Smooth muscle cell (in vitro differentiated cells): ENCODE results near the gene RHOH. TPM values are rescaled to one million over a fixed set of nuclear protein-coding genes. Genes with fewer than 3 reads are reported as not detected.

ENCODE experiments used
- DNase-seq: peaks from one replicate; lab custom pipeline; 2025; ENCODE audit not compliant: unreplicated experiment; lab: John Stamatoyannopoulos, UW
- H2AFZ ChIP-seq: fragments of 200-600 bp; sonication (generic); 2 replicates; pipeline ENCODE4 v1.6.0; 2016; ENCODE audit warnings: antibody characterized with exemption, low read depth, mild to moderate bottlenecking
- H3F3A ChIP-seq: fragments of 200-600 bp; sonication (generic); 2 replicates; pipeline ENCODE4 v1.6.0; 2017; ENCODE audit warnings: antibody characterized with exemption, low read depth
- H3K27ac ChIP-seq: fragments of 200-600 bp; sonication (generic); 2 replicates; pipeline ENCODE4 v1.5.1; 2016; ENCODE audit warnings: low read depth, mild to moderate bottlenecking
- H3K27me3 ChIP-seq: fragments of 200-600 bp; sonication (generic); 2 replicates; pipeline ENCODE4 v1.6.1; 2016; ENCODE audit warnings: low read depth, mild to moderate bottlenecking
- H3K36me3 ChIP-seq: fragments of 200-600 bp; sonication (generic); 2 replicates; pipeline ENCODE4 v1.5.1; 2016; ENCODE audit warnings: low read depth
- H3K4me1 ChIP-seq: fragments of 200-600 bp; sonication (generic); 2 replicates; pipeline ENCODE4 v1.5.1; 2016; ENCODE audit warnings: low read depth
- H3K4me2 ChIP-seq: fragments of 200-600 bp; sonication (generic); 2 replicates; pipeline ENCODE4 v1.6.0; 2016; ENCODE audit warnings: mild to moderate bottlenecking
- H3K4me3 ChIP-seq: fragments of 200-600 bp; sonication (generic); 2 replicates; pipeline ENCODE4 v1.5.1; 2016; ENCODE audit warnings: mild to moderate bottlenecking
- H3K79me2 ChIP-seq: fragments of 200-600 bp; sonication (generic); 2 replicates; pipeline ENCODE4 v1.6.0; 2016; ENCODE audit warnings: low read depth, mild to moderate bottlenecking
- H3K9ac ChIP-seq: fragments of 200-600 bp; sonication (generic); 2 replicates; pipeline ENCODE4 v1.6.0; 2016; ENCODE audit warnings: low read depth
- H3K9me3 ChIP-seq: fragments of 200-600 bp; sonication (generic); replicated peaks from 2 replicates; pipeline ENCODE4 v1.5.1; 2016; ENCODE audit warnings: low read depth
- H4K20me1 ChIP-seq: fragments of 200-600 bp; sonication (generic); 2 replicates; pipeline ENCODE4 v1.6.0; 2016; ENCODE audit warnings: low read depth
- WGBS: methylation state at CpG from one replicate; pipeline ENCODE4 v1.1.7; 2016; ENCODE audit warnings: low lambda C conversion rate; 5-methylcytosine and 5-hydroxymethylcytosine counted together
- polyA plus RNA-seq: library from polyadenylated mRNA; unstranded; fragments of >200 nt; fragmentation: Nextera tagmentation; extraction: Ambion mirVana; gene quantifications from 2 replicates; pipeline ENCODE4 v1.2.1, GENCODE V29; 2016
- total RNA-seq: library from RNA; depleted of rRNA; stranded (reverse); fragments of >200 nt; gene quantifications from 2 replicates; pipeline ENCODE4 v1.2.3, GENCODE V29; 2014
- TF ChIP-seq, protein P1 (sequence below): fragments of 200-600 bp; sonication (generic); IDR thresholded peaks from 2 replicates; pipeline ENCODE4 v1.5.1; 2017; ENCODE audit warnings: borderline replicate concordance, mild to moderate bottlenecking, antibody characterized with exemption; ENCODE audit not compliant: insufficient read depth, poor library complexity, severe bottlenecking

The RHOH gene
- total and polyA plus RNA-seq, 2 experiments from 2014 or later, result 0.46 TPM; not detected in 1

DNA sequence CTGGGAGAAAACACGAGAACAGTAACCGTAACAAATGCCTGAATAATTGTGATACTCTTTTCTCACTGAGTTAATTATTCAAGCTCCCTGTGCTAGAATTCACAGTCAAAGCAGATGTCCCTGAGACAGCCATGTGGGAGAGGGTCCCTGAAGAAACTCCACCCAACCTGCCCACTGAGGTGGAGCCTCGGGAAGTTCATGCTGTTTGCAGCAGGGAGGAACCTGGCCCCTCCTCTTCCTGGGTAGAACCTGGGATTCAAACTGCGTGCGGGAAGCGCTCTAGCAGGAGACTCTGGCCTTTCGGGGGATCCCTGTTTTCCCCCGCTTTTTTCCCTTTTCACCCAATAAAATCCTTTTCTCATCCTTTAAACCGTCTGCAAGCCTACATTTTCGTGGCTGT lies 20.2 kb upstream of the RHOH start:
- WGBS, result 60% methylated on average over 10 of the region's 10 CpGs
- no peaks in the 10 kb centered on the region for H3K79me2 ChIP-seq
- no peaks in the 10 kb centered on the region for H3F3A ChIP-seq
- DNase-seq, result no peak
- no peak overlapping the region for H3K9ac ChIP-seq
- no peak overlapping the region for H2AFZ ChIP-seq
- H3K9me3 ChIP-seq, result no peaks in the 10 kb centered on the region
- peak overlapping the region; percentile 26 for H3K4me3 ChIP-seq
- no peaks in the 10 kb centered on the region for H3K4me1 ChIP-seq
- no peak overlapping the region for H3K27ac ChIP-seq
- no peaks in the 10 kb centered on the region for H3K36me3 ChIP-seq
- H4K20me1 ChIP-seq, result no peaks in the 10 kb centered on the region
- TF ChIP-seq, protein P1, sequence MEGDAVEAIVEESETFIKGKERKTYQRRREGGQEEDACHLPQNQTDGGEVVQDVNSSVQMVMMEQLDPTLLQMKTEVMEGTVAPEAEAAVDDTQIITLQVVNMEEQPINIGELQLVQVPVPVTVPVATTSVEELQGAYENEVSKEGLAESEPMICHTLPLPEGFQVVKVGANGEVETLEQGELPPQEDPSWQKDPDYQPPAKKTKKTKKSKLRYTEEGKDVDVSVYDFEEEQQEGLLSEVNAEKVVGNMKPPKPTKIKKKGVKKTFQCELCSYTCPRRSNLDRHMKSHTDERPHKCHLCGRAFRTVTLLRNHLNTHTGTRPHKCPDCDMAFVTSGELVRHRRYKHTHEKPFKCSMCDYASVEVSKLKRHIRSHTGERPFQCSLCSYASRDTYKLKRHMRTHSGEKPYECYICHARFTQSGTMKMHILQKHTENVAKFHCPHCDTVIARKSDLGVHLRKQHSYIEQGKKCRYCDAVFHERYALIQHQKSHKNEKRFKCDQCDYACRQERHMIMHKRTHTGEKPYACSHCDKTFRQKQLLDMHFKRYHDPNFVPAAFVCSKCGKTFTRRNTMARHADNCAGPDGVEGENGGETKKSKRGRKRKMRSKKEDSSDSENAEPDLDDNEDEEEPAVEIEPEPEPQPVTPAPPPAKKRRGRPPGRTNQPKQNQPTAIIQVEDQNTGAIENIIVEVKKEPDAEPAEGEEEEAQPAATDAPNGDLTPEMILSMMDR, result no peak
- peak overlapping the region; percentile 43 for H3K4me2 ChIP-seq
- no peaks in the 10 kb centered on the region for H3K27me3 ChIP-seq

DNA sequence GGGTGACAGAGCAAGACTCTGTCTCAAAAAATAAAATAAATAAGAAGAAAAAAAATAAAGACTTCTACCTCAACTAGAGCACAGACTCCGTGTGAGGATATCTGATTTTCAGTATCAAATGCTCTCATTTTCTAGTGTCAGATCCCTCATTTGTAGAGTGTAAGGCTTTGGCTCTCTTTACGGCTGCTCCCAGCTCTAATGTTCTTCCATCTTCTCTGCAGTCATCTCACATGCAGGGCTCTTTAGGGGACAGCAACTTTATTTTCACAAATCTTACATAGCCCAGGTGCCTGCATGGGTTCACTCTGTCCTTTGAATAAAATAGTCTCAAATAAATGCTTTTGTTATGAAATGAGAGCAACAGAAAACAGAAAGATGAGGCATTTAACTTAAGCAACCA lies 19.2 kb upstream of the RHOH start:
- Histone ChIP-seq H2AFZ (no peak overlapping the region), H3F3A (no peaks in the 10 kb centered on the region), H3K9ac (no peak overlapping the region), H3K79me2 (no peaks in the 10 kb centered on the region), H3K36me3 (no peaks in the 10 kb centered on the region), H3K9me3 (no peaks in the 10 kb centered on the region), H3K27ac (no peak overlapping the region), H3K4me1 (no peaks in the 10 kb centered on the region), H3K27me3 (no peaks in the 10 kb centered on the region), H3K4me2 (no peak overlapping the region), H4K20me1 (no peaks in the 10 kb centered on the region), H3K4me3 (no peak overlapping the region)
- DNase-seq, result no peak
- TF ChIP-seq, protein P1, result no peak
- 95% methylated on average over 2 of the region's 2 CpGs for WGBS

DNA sequence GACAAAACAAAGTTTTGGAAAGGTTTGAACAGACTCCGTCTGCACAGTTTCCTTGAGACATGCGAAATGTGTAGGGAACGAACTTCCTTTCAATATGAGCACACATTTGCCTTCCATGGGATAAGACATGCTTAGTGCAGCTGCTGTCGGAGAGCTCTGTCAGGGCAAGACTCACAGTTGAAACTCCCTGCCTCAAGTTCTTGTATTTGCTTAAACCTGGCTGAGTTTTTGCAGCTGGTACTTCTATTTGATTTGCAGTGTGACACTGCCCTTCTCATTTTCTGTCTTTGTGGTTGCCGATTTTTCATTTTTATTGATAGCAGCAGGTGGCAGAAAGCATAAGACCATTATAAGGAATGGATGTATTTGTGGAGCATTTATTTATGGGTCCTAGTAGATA lies 18.2 kb upstream of the RHOH start:
- Histone ChIP-seq H3K4me1 (no peaks in the 10 kb centered on the region), H3K79me2 (no peaks in the 10 kb centered on the region), H3K4me2 (no peak overlapping the region), H3K27ac (no peak overlapping the region), H3K36me3 (no peaks in the 10 kb centered on the region), H2AFZ (no peak overlapping the region), H3K9ac (no peak overlapping the region), H3K9me3 (no peaks in the 10 kb centered on the region), H4K20me1 (no peaks in the 10 kb centered on the region), H3K27me3 (no peaks in the 10 kb centered on the region), H3K4me3 (no peak overlapping the region), H3F3A (no peaks in the 10 kb centered on the region)
- 81% methylated on average over 5 of the region's 5 CpGs for WGBS
- no peak for DNase-seq
- TF ChIP-seq, protein P1, result no peak

DNA sequence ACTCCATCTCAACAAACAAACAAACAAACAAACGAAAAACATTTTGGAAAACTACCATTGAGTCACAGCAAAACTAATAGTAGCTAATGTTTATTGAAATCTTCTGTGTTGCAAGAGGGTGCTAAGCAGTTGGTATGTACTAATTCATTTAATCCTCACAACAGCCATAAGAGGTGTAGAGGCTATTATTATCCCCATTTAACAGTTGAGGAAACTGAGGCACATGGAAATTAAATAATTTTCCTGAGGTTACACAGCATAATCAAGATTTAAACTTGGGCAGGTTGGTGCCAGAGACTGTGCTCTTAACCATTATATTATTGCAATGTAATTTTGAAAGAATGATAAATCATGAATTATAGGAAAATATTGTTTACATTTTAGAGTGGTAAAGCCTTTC lies 17.5 kb upstream of the RHOH start:
- Histone ChIP-seq H3K9ac (no peak overlapping the region), H3K4me2 (no peak overlapping the region), H3F3A (no peaks in the 10 kb centered on the region), H3K4me3 (no peak overlapping the region), H3K36me3 (no peaks in the 10 kb centered on the region), H4K20me1 (no peaks in the 10 kb centered on the region), H3K27ac (no peak overlapping the region), H3K79me2 (no peaks in the 10 kb centered on the region), H3K9me3 (no peaks in the 10 kb centered on the region), H2AFZ (no peak overlapping the region), H3K4me1 (no peaks in the 10 kb centered on the region), H3K27me3 (no peaks in the 10 kb centered on the region)
- 96% methylated on average over 1 of the region's 1 CpG for WGBS
- no peak for DNase-seq
- TF ChIP-seq, protein P1, result no peak
